Measurements from ENCODE around the gene RASGRP2. TPM values are rescaled to one million over a fixed set of nuclear protein-coding genes. Genes with fewer than 3 reads are reported as not detected.

RASGRP2 gene
- total RNA-seq, 1 donor from 2014 or later = 20.9 TPM

DNA sequence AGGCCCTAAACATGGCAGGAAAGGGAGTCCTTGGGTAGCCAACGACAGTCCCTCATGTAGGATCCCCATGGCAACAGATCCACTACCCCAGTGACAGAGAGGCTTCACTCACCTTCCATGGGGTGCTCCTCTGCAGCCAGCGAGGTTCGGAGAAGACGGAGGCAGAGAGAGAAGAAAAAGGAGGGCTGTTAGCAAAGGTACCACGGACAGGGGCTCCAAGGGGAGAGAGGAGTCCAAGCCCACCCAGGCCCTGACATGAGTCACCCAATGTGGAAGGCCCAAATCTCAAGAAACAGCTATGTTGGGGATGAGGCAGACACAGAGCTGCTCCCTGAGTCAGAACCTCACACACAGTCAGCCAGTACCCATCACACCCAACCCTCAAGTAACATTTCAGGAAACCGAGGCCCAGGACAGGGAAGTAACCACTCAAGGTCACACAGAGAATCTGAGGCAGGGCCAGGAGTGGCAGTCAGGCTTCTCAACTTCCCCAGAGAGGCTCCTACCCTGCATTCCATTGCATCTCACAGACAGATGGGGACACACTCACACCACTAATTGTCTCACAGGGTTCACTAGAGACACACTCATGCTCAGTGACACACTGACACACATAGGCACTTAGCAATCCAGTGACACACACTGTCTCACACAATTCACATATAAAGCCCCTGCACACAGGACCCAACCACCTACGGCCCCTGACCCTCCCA, 46.1 kb downstream of the RASGRP2 start:
- no peak overlapping the region for H3K27ac Mint-ChIP-seq
- peaks cover 1% of the 10 kb centered on the region for H3K4me1 Mint-ChIP-seq (ENCODE audit: low read depth)
- H3K9me3 Mint-ChIP-seq = no peaks in the 10 kb centered on the region
- H3K36me3 Mint-ChIP-seq (ENCODE audit: low read depth) = no peaks in the 10 kb centered on the region
- intact Hi-C loops (cut with micrococcal nuclease) = no loop called here
- H3K4me3 Mint-ChIP-seq (ENCODE audit: low read depth) = no peak overlapping the region
- peaks cover 44% of the 10 kb centered on the region for H3K27me3 Mint-ChIP-seq (ENCODE audit: low read depth)
- no peak for DNase-seq (ENCODE audit: low spot score)

GRCh38 chr11:64696045-64696444, 47.9 kb downstream of the RASGRP2 start:
- no peak for DNase-seq (ENCODE audit: low spot score)
- H3K9me3 Mint-ChIP-seq = no peaks in the 10 kb centered on the region
- peaks cover 62% of the 10 kb centered on the region for H3K27me3 Mint-ChIP-seq (ENCODE audit: low read depth)
- intact Hi-C loops (cut with micrococcal nuclease) = no loop called here
- peaks cover 6% of the 10 kb centered on the region for H3K4me1 Mint-ChIP-seq (ENCODE audit: low read depth)
- H3K36me3 Mint-ChIP-seq (ENCODE audit: low read depth) = no peaks in the 10 kb centered on the region
- no peak overlapping the region for H3K4me3 Mint-ChIP-seq (ENCODE audit: low read depth)
- no peak overlapping the region for H3K27ac Mint-ChIP-seq

DNA sequence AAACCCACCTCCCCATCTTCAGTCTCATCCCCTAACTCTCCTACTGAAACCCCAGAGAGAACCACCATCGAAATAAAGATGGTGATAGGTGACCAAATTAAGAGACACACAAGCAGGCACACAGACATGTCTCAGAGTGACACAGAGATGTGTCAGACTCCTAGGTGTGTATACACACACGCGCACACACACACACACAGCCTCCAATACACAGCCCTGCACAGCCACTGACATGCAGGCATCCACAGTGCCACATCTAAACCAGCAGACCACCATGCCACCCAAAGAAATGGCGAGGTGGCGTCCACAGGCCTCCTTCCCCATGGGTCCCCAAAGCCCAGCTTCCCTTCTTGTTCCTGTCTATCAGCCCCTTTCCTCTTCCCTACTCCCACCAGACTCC, 48.4 kb downstream of the RASGRP2 start:
- Mint-ChIP-seq H3K27me3 (ENCODE audit: low read depth) (peaks cover 66% of the 10 kb centered on the region), H3K36me3 (ENCODE audit: low read depth) (no peaks in the 10 kb centered on the region)

DNA sequence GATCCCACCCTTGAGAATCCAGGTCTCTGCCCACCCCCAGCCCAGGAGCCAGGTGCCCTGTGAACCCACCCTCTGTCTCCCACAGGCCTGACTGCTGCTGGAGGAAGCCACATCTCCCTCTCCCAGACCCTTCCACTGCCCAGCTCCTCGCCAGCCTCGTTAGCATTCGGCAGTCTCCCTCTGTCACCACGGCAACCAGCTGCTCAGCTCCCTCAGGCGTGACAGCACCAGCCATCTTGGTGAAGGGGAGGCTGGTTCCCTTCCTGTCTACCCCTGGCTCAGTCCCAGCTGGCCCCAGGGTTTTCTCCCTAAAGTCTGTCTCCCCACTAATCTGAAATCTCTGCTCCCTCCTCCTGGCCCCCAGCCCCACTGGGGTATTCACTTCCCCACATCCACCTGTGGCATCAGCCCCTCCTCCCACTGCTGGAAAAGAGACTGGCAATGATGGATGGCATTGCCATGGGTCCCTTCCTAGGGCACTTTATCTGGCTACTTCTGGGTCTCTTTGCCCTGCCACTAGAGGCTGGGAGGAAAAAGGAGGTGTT, 49.0 kb downstream of the RASGRP2 start:
- Mint-ChIP-seq H3K36me3 (ENCODE audit: low read depth) (no peaks in the 10 kb centered on the region), H3K27ac (no peak overlapping the region), H3K4me1 (ENCODE audit: low read depth) (peaks cover 6% of the 10 kb centered on the region), H3K27me3 (ENCODE audit: low read depth) (peaks cover 62% of the 10 kb centered on the region), H3K4me3 (ENCODE audit: low read depth) (no peak overlapping the region), H3K9me3 (no peaks in the 10 kb centered on the region)
- no peak for DNase-seq (ENCODE audit: low spot score)
- intact Hi-C loops (cut with micrococcal nuclease) = no loop called here

More for the DNA sequence above, 48.4 kb downstream of the RASGRP2 start:
- H3K27ac Mint-ChIP-seq = no peak overlapping the region
- H3K4me1 Mint-ChIP-seq (ENCODE audit: low read depth) = peaks cover 6% of the 10 kb centered on the region
- intact Hi-C loops (cut with micrococcal nuclease) = no loop called here
- no peak overlapping the region for H3K4me3 Mint-ChIP-seq (ENCODE audit: low read depth)
- no peak for DNase-seq (ENCODE audit: low spot score)
- H3K9me3 Mint-ChIP-seq = no peaks in the 10 kb centered on the region

DNA sequence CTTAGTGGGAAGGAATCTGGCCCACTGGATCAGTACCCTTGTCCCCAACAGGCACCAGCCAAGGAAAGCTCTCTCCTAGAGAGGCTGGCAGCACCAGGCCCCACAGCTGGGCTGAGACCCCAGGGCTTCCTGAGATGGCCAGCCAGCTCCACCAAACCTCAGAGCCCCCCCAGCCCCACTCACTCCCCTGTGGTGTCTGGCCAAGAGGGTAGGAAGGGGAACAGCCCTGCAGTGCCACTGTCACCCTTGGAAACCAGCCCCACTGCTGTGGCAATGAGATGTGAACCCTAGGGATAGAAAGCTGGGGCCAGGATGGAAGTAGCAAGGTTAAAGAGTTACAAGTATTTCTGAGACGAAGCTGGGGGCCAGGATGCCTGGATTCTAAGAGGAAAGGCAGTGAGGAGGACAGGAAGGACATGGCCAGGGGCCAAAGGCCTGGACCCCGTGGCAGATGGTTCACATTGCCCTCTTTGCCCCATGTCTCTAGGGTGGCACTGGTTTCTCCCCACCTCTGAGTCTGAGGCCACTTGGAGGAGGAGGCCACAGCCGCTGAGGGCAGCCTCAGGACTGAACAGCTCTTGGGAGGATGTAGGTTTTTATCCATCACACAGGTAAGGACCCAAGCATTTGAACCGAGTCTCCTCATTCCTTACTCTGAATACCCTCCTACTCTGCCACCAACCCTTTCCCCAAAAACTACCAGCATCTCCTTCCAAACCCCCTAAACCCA, 49.8 kb downstream of the RASGRP2 start:
- peaks cover 62% of the 10 kb centered on the region for H3K27me3 Mint-ChIP-seq (ENCODE audit: low read depth)

DNA sequence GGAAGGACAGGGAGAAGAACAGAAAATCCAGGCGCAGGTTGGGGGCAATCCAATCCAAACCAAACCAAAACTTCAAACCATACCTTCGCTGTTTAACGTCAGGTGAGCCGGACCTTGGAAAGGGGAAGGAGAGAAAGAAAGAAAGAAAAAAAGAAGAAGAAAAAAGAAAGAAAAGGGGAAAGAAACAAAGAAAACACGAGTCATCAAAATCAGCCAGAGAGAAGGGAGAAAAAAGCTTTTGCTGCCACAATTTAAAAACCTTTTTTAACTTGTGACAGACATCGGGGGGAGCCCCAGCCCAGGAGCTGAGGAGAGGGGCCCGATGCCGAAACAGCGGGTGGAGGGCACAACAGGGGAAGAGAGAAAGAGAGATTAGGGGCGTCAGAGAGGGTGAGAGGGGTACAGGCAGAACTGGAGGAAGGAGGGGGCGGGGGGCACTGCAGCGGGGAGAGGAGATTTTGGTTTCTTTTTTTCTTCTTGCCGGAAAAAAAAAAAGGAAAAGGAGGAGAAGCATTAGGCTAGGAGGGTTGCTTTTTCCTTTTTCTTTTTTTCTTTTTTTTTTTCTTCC, 51.1 kb downstream of the RASGRP2 start:
- H3K27ac Mint-ChIP-seq = no peak overlapping the region
- no peak for DNase-seq (ENCODE audit: low spot score)
- H3K4me1 Mint-ChIP-seq (ENCODE audit: low read depth) = peaks cover 15% of the 10 kb centered on the region
- H3K27me3 Mint-ChIP-seq (ENCODE audit: low read depth) = peaks cover 60% of the 10 kb centered on the region
- no peaks in the 10 kb centered on the region for H3K9me3 Mint-ChIP-seq
- H3K4me3 Mint-ChIP-seq (ENCODE audit: low read depth) = no peak overlapping the region
- intact Hi-C loops (cut with micrococcal nuclease) = no loop called here
- no peaks in the 10 kb centered on the region for H3K36me3 Mint-ChIP-seq (ENCODE audit: low read depth)

More for the DNA sequence above, 49.8 kb downstream of the RASGRP2 start:
- DNase-seq (ENCODE audit: low spot score) = no peak
- Mint-ChIP-seq H3K4me3 (ENCODE audit: low read depth) (no peak overlapping the region), H3K4me1 (ENCODE audit: low read depth) (peaks cover 6% of the 10 kb centered on the region), H3K27ac (no peak overlapping the region), H3K9me3 (no peaks in the 10 kb centered on the region), H3K36me3 (ENCODE audit: low read depth) (no peaks in the 10 kb centered on the region)
- intact Hi-C loops (cut with micrococcal nuclease) = no loop called here

- no peak for DNase-seq (ENCODE audit: low spot score)
- H3K36me3 Mint-ChIP-seq (ENCODE audit: low read depth) = no peaks in the 10 kb centered on the region
- H3K27me3 Mint-ChIP-seq (ENCODE audit: low read depth) = peaks cover 56% of the 10 kb centered on the region
- H3K4me3 Mint-ChIP-seq (ENCODE audit: low read depth) = no peak overlapping the region
- H3K9me3 Mint-ChIP-seq = no peaks in the 10 kb centered on the region
- no peak overlapping the region for H3K27ac Mint-ChIP-seq
- peaks cover 15% of the 10 kb centered on the region for H3K4me1 Mint-ChIP-seq (ENCODE audit: low read depth)
- intact Hi-C loops (cut with micrococcal nuclease) = no loop called here
Measured at GRCh38 chr11:64691543-64691942, 52.4 kb downstream of the RASGRP2 start.

GRCh38 chr11:64690235-64690634, 53.7 kb downstream of the RASGRP2 start:
- intact Hi-C loops (cut with micrococcal nuclease) = no loop called here
- Mint-ChIP-seq H3K36me3 (ENCODE audit: low read depth) (no peaks in the 10 kb centered on the region), H3K9me3 (no peaks in the 10 kb centered on the region), H3K27ac (no peak overlapping the region), H3K4me1 (ENCODE audit: low read depth) (peaks cover 15% of the 10 kb centered on the region), H3K27me3 (ENCODE audit: low read depth) (peaks cover 45% of the 10 kb centered on the region), H3K4me3 (ENCODE audit: low read depth) (no peak overlapping the region)
- no peak for DNase-seq (ENCODE audit: low spot score)

DNA sequence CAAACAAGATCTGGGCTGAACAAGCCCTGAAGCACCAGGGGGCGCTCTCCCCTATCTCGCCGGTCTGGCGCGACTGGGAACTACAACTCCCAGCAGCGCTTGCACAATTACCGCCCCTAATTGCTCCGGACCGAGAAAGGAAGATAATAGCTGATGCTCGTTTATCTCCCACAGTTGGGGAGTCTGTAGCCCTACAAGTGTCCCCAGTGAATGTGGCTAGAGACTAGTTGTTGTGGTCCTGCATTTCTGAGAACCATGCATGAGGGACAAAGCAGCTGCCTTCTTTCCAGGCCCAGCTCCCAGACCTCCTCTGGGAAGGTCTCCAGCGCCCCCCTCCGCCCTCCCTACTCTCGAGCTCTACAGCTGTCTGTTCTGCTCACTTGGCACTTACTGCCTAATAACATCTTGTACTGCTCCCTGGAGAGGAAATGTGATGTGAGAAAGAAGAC, 55.4 kb downstream of the RASGRP2 start:
- no peaks in the 10 kb centered on the region for H3K36me3 Mint-ChIP-seq (ENCODE audit: low read depth)
- H3K27me3 Mint-ChIP-seq (ENCODE audit: low read depth) = peaks cover 30% of the 10 kb centered on the region
- H3K27ac Mint-ChIP-seq = no peak overlapping the region
- no peaks in the 10 kb centered on the region for H3K9me3 Mint-ChIP-seq
- intact Hi-C loops (cut with micrococcal nuclease) = loop anchor here (1.0 kb wide), 2 partner anchors 35 to 55 kb away; partner anchors contain the start of gene NRXN2
- H3K4me3 Mint-ChIP-seq (ENCODE audit: low read depth) = peak overlapping the region; percentile 15
- peak; percentile 83 for DNase-seq (ENCODE audit: low spot score)
- peaks cover 15% of the 10 kb centered on the region for H3K4me1 Mint-ChIP-seq (ENCODE audit: low read depth)

DNA sequence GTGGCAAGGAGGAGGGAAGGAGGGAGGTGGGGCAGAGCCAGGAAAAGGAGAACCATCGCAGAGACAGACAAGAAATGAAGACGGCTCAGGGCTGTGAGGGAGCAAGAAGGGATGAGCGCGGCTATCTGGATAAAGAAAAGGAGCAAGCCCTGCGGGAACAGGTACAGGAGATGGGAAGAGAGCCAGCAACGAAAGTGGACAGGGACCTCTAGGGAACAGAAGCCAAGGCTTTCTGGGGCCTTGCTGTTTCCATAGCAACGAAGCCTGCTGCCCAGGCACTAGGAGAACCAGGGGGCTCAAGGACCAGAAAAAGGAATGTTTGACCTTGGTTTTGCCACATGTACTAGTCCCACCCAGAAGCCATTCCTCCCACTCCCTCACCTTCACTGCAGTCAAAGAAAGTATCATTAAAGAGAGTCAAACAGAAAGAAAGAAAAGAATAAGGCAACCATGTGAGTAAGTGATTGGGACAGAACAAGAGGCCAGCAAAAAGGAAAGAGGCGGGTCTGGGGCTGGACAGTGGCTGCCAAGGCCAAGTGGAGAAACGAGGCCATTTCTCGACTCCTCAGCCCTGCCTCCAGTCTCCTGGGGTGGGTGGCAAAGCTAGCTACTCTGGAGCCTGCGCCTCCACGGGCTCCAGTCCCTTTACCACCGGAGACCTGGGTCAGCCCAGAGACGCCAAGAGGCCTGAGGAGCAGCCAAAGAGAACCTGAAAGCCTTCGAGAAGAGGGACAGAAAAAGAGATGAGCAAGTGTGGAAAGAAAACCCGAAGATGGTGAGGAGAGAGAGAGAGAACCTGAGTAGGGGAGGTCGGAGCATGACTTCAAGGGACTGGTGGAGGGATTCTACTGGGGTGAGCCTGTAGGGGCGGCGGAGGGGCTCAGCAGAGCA, 56.1 kb downstream of the RASGRP2 start:
- H3K36me3 Mint-ChIP-seq (ENCODE audit: low read depth) = no peaks in the 10 kb centered on the region
- H3K9me3 Mint-ChIP-seq = no peaks in the 10 kb centered on the region
- H3K4me3 Mint-ChIP-seq (ENCODE audit: low read depth) = no peak overlapping the region

DNA sequence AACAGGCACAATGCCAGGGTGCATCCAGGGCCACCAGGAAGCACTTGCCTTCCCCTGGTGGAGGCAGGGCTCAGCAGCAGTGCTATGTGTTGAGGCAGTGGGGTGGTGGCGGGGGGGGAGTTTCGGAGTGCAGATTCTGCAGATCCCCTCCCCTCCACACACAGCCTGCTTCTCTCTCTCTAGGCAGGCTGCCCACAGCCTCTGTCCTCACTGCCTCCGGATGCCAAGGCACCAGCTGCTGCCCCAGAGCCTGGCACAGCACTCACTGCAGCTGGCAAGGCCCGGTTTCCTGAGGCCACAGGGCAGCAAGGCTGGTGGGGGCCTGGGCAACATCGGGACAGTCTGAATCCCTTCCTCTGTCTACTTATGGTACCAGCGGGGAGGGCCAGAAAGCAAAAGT, 56.7 kb downstream of the RASGRP2 start:
- Mint-ChIP-seq H3K9me3 (no peaks in the 10 kb centered on the region), H3K27me3 (ENCODE audit: low read depth) (peaks cover 16% of the 10 kb centered on the region), H3K4me3 (ENCODE audit: low read depth) (no peak overlapping the region), H3K27ac (no peak overlapping the region), H3K36me3 (ENCODE audit: low read depth) (no peaks in the 10 kb centered on the region), H3K4me1 (ENCODE audit: low read depth) (peaks cover 10% of the 10 kb centered on the region)
- DNase-seq (ENCODE audit: low spot score) = no peak
- intact Hi-C loops (cut with micrococcal nuclease) = no loop called here

More for the DNA sequence above, 56.1 kb downstream of the RASGRP2 start:
- intact Hi-C loops (cut with micrococcal nuclease) = loop anchor here (1.0 kb wide), 2 partner anchors 35 to 55 kb away; partner anchors contain the start of gene NRXN2
- Mint-ChIP-seq H3K27me3 (ENCODE audit: low read depth) (peaks cover 23% of the 10 kb centered on the region), H3K27ac (no peak overlapping the region), H3K4me1 (ENCODE audit: low read depth) (peaks cover 15% of the 10 kb centered on the region)
- no peak for DNase-seq (ENCODE audit: low spot score)
